A673 (cell line): Measurements from ENCODE around the gene MFNG.

ENCODE experiments used
- CTCF ChIP-seq: fragments of 300-800, 200-600 bp; sonication (generic); conservative IDR thresholded peaks from 2 replicates; pipeline ENCODE4 v1.5.1; 2017; ENCODE audit warnings: low read depth, mild to moderate bottlenecking, antibody characterized with exemption, low read length, moderate library complexity, mixed read lengths
- EZH2 ChIP-seq: fragments of 200-600 bp; sonication (generic); IDR thresholded peaks from 2 replicates; pipeline ENCODE4 v1.6.1; 2017; ENCODE audit warnings: borderline replicate concordance, low read depth, mild to moderate bottlenecking, mixed read lengths, antibody characterized with exemption, low read length; ENCODE audit not compliant: poor library complexity, severe bottlenecking

GRCh38 chr22:37421468-37421877 is 64.7 kb downstream of the MFNG start:
- TF ChIP-seq EZH2 (no peak), CTCF (no peak)
